GM12874 (cell line): ENCODE data around the gene FAM131B.

Experiments used
- TF ChIP-seq, protein P1 (sequence below): IDR thresholded peaks from 2 replicates; pipeline ENCODE4 v1.5.1; 2011; ENCODE audit warnings: low read depth, mild to moderate bottlenecking, control low read depth, low read length, moderate library complexity; ENCODE audit not compliant: insufficient read depth

Gene FAM131B

GRCh38 chr7:143347950-143348349 is 14.6 kb downstream of the FAM131B start:
- TF ChIP-seq, protein P1, sequence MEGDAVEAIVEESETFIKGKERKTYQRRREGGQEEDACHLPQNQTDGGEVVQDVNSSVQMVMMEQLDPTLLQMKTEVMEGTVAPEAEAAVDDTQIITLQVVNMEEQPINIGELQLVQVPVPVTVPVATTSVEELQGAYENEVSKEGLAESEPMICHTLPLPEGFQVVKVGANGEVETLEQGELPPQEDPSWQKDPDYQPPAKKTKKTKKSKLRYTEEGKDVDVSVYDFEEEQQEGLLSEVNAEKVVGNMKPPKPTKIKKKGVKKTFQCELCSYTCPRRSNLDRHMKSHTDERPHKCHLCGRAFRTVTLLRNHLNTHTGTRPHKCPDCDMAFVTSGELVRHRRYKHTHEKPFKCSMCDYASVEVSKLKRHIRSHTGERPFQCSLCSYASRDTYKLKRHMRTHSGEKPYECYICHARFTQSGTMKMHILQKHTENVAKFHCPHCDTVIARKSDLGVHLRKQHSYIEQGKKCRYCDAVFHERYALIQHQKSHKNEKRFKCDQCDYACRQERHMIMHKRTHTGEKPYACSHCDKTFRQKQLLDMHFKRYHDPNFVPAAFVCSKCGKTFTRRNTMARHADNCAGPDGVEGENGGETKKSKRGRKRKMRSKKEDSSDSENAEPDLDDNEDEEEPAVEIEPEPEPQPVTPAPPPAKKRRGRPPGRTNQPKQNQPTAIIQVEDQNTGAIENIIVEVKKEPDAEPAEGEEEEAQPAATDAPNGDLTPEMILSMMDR, result no peak

- TF ChIP-seq, protein P1, result no peak
Observed at GRCh38 chr7:143346018-143346417, 16.5 kb downstream of the FAM131B start.

DNA sequence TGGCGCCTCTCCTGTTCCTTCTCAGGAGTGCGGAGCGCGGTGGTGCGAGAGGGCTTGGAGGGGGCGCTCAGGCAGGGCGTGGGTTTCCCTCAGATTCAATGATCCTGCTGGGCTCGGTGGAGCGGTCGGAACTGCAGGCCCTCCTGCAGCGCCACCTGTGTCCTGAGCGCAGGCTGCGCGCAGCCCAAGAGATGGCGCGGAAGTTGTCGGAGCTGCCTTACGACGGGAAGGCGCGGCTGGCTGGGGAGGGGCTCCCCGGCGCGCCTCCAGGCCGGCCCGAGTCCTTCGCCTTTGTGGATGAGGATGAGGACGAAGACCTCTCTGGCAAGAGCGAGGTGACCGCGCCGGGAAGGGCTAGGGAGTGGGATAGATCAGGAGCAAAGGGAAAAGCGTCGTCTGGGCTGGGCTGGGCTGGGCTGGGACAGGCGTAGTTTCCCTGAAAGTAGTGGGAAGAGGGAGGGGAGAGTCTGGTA is 17.0 kb downstream of the FAM131B start:
- TF ChIP-seq, protein P1, result peak; percentile 54

DNA sequence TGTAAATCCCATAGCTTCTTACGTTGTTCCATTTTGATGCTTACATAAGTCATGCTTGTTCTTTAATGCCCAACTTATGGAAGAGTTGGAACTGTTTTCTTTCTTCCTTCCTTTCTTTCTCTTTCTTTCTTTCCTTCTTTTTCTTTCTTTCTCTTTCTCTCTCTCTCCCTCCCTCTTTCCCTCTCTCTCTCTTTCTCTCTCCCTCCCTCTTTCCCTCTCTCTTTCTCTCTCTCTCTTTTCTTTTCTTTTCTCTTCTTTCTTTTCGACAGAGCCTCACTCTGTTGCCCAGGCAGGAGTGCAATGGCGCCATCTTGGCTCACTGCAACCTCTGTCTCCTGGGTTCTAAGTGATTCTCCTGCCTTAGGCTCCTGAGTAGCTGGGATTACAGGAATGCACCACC is 18.9 kb downstream of the FAM131B start:
- TF ChIP-seq, protein P1, result no peak

GRCh38 chr7:143341842-143342241 is 20.7 kb downstream of the FAM131B start:
- TF ChIP-seq, protein P1, result no peak

- TF ChIP-seq, protein P1, result no peak
Observed at GRCh38 chr7:143337216-143337615, 25.3 kb downstream of the FAM131B start.

DNA sequence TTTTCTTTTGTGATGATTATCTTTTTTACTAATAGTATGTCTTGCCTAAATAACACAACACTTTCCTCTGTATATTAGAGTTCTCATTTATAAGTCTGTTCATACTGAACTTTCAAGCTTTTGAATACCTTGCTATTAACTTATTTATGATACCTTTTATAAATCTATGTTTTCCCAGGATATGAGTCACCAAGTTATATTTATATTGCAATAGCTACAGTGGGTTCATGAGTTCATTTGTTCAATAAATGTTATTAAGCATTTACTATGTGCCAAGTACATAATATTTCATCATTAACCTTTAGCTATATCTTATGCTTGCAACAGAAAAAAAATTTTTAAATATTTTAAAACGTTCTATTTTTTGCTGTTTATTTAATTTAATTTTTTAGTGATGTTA is 28.3 kb downstream of the FAM131B start:
- TF ChIP-seq, protein P1, result no peak
